NCI-H82 treated with DMSO at 0.1 percent for 48 hours (cell line): Measurements from ENCODE around the gene SH3RF2.
"Not testable (repeated sequence)": the region's sequence is repeated elsewhere in the genome, so short reads cannot be mapped to it uniquely, and the experiment has no call there.

ENCODE experiments used
- DNase-seq: peaks from one replicate; lab custom pipeline; 2025; ENCODE audit not compliant: unreplicated experiment; lab: John Stamatoyannopoulos, UW

SH3RF2 gene

GRCh38 chr5:145948921-145949320 lies 12.5 kb downstream of the SH3RF2 start:
- no peak for DNase-seq

GRCh38 chr5:145949474-145949873 lies 13.1 kb downstream of the SH3RF2 start:
- DNase-seq = no peak

GRCh38 chr5:145951071-145951470 lies 14.7 kb downstream of the SH3RF2 start:
- peak; percentile 76 for DNase-seq

- DNase-seq = no peak
Measured at GRCh38 chr5:145953202-145953601, 16.8 kb downstream of the SH3RF2 start.

GRCh38 chr5:145954140-145954539 lies 17.8 kb downstream of the SH3RF2 start:
- DNase-seq = not testable (repeated sequence)

- no peak for DNase-seq
Measured at GRCh38 chr5:145957388-145957787, 21.0 kb downstream of the SH3RF2 start.

- DNase-seq = no peak
Measured at GRCh38 chr5:145958436-145958835, 22.1 kb downstream of the SH3RF2 start.

GRCh38 chr5:145960166-145960565 lies 23.8 kb downstream of the SH3RF2 start:
- no peak for DNase-seq

- DNase-seq = no peak
Measured at GRCh38 chr5:145960848-145961600, 24.6 kb downstream of the SH3RF2 start.

GRCh38 chr5:145962001-145962400 lies 25.6 kb downstream of the SH3RF2 start:
- no peak for DNase-seq

- DNase-seq = not testable (repeated sequence)
Measured at GRCh38 chr5:145964008-145964407, 27.6 kb downstream of the SH3RF2 start.

GRCh38 chr5:145965804-145966203 lies 29.4 kb downstream of the SH3RF2 start:
- no peak for DNase-seq

GRCh38 chr5:145967296-145967695 lies 30.9 kb downstream of the SH3RF2 start:
- DNase-seq = no peak

GRCh38 chr5:145968970-145969713 lies 32.8 kb downstream of the SH3RF2 start:
- no peak for DNase-seq

- DNase-seq = no peak
Measured at GRCh38 chr5:145969714-145970092, 33.3 kb downstream of the SH3RF2 start.

- no peak for DNase-seq
Measured at GRCh38 chr5:145971108-145971507, 34.7 kb downstream of the SH3RF2 start.

GRCh38 chr5:145971701-145972100 lies 35.3 kb downstream of the SH3RF2 start:
- no peak for DNase-seq

GRCh38 chr5:145975001-145975360 lies 38.6 kb downstream of the SH3RF2 start:
- no peak for DNase-seq

GRCh38 chr5:145975361-145976066 lies 39.1 kb downstream of the SH3RF2 start:
- no peak for DNase-seq

GRCh38 chr5:145976431-145977155 lies 40.2 kb downstream of the SH3RF2 start:
- no peak for DNase-seq

- DNase-seq = no peak
Measured at GRCh38 chr5:145978171-145978570, 41.8 kb downstream of the SH3RF2 start.
